BLaER1 treated with 17β-estradiol and CSF1 and Interleukin-3, amounts not matched to agents 10 nM and 100 nM (cell line): ENCODE measurements around the gene CCDC30.

Experiments
- H3K27ac ChIP-seq, 11 experiments: shearing (Covaris generic); formaldehyde crosslinking; 2 replicates each; pipeline ENCODE4 v1.8.1; 2022
- H3K27me3 ChIP-seq, 11 experiments: shearing (Covaris generic); formaldehyde crosslinking; 2 replicates each; pipeline ENCODE4 v1.8.1; 2022
- H3K36me3 ChIP-seq, 11 experiments: shearing (Covaris generic); formaldehyde crosslinking; 2 replicates each; pipeline ENCODE4 v1.8.1; 2022
- H3K4me1 ChIP-seq, 10 experiments: shearing (Covaris generic); formaldehyde crosslinking; 2 replicates each; pipeline ENCODE4 v1.8.1; 2022
- H3K4me2 ChIP-seq, 11 experiments: shearing (Covaris generic); formaldehyde crosslinking; 2 replicates each; pipeline ENCODE4 v1.8.1; 2022
- H3K4me3 ChIP-seq, 10 experiments: shearing (Covaris generic); formaldehyde crosslinking; 2 replicates each; pipeline ENCODE4 v1.8.1; 2022
- H3K9ac ChIP-seq, 11 experiments: shearing (Covaris generic); formaldehyde crosslinking; 2 replicates each; pipeline ENCODE4 v1.8.1; 2022
- H3K9me3 ChIP-seq, 11 experiments: shearing (Covaris generic); formaldehyde crosslinking; replicated peaks in 1 of 11; 2 replicates each; pipeline ENCODE4 v1.8.1; 2022
- H4K20me1 ChIP-seq, 11 experiments: shearing (Covaris generic); formaldehyde crosslinking; 2 replicates each; pipeline ENCODE4 v1.8.1; 2022
- Cebpa-rat ChIP-seq, 11 experiments: shearing (Covaris generic); IDR thresholded peaks; 2 replicates each; pipeline ENCODE4 v1.8.1; 2022

The CCDC30 gene

DNA sequence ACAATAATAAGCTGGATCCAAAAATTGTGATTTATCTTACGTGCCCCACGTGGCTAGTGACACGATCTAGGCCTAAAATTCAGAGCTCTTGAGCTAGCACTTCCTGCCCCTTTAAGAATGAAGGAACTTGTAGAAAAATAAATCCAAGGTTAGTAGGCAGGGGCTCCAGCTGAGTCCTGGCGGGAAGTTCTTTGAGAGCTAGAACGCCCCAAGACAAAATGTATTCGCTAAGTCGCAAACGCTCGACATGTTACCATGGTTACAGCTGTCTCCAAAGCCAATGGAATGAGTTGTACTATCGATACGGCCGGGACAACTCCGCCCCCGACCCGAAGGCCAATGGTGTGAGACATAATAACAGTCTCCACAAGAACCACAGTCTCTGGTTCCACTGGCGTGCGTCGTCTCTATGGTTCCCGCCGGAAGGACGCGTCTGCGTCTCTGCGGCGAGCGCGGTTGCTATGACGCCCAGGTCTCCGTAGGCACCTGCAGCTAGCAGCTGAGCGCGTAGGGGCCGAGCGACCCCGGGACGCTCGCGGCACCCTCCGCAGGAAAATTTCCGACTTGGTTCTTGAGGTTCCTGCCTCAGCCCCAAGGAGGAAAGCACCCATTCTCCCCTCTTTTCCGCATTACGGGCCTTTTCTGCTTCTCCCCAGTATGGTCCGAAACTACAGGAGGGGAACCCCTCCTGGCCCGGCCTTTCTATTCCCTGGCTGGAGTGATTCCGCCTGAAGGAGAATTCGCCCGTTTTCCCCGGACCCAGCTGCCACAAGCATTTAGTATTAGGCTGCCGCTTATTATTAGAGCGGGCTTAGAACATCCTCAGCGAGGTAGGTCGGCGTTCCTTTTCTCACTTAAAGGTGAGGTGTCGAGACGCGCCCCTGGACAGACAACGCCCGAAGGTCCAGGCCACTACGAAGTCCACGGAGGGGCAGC, at the start of gene CCDC30:
CCDC30 (plus strand) TSS at position 459 of the 936 bp plus-strand sequence. CDS start 17,266 bp downstream, outside the sequence.
- no peak for TF ChIP-seq Cebpa-rat (IDR thresholded peaks at IDR 0.05)
- H4K20me1 ChIP-seq = no peaks in the 10 kb centered on the region; a peak in 1 of 22 replicates
- H3K27ac ChIP-seq = peak within 1 kb of the TSS in 4 of 11 experiments; percentile 19 to 70 (median 40); a peak in 5 of 22 replicates
- peaks cover 0 to 14% (median 10%) of the 10 kb centered on the region in 11 experiments; a peak in 10 of 22 replicates for H3K27me3 ChIP-seq
- peak within 1 kb of the TSS; percentile 35 to 71 (median 64); a peak in 21 of 22 replicates for H3K9ac ChIP-seq
- peak within 1 kb of the TSS; percentile 61 to 81 (median 70) for H3K4me3 ChIP-seq
- H3K36me3 ChIP-seq = peaks cover 28 to 38% (median 32%) of the 10 kb centered on the region in 11 experiments
- H3K9me3 ChIP-seq = no peaks in the 10 kb centered on the region
- peaks cover 22 to 36% (median 32%) of the 10 kb centered on the region in 10 experiments for H3K4me1 ChIP-seq
- H3K4me2 ChIP-seq = peak within 1 kb of the TSS; percentile 80 to 97 (median 89)

DNA sequence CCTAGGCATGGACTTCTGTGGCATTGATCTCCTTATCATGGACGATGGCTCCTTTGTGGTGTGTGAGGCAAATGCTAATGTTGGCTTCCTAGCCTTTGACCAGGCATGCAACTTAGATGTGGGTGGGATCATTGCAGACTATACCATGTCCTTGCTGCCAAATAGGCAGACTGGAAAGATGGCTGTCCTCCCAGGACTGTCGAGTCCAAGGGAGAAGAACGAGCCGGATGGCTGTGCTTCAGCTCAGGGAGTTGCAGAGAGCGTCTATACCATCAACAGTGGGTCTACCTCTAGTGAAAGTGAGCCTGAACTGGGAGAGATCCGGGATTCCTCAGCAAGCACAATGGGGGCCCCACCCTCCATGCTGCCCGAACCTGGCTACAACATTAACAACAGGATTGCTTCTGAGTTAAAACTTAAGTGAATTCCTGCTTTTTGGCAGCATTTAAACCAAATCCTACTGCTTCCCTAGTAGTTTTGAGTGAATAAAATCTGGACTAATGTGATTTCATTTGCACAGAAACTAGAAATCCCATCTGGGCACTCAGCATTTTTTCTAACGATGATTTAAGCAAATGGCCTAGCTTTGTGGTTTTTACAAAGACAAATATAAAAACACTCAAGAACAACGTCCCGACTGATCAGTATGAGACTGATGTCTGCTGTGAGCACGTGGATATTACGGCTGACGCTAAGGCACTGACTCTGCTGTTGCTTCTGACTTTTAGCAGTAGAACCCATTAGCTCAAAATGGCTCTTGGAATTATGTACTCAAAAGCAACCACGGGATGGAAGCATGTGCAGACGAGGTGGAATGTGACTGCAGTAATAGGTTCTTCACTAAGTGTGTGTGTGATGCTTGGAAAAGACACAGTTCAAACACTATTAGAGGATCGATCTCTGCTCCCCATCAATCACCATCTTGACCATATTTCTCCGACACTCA, 48.3 kb upstream of the CCDC30 start:
- peaks cover 0 to 7% (median 0%) of the 10 kb centered on the region in 11 experiments; a peak in 5 of 22 replicates for H3K36me3 ChIP-seq
- no peak overlapping the region for H3K9ac ChIP-seq
- no peak overlapping the region for H3K4me3 ChIP-seq
- no peaks in the 10 kb centered on the region for H3K27me3 ChIP-seq
- no peaks in the 10 kb centered on the region for H3K9me3 ChIP-seq
- no peak overlapping the region for H3K4me2 ChIP-seq
- H3K4me1 ChIP-seq = no peaks in the 10 kb centered on the region
- H3K27ac ChIP-seq = no peak overlapping the region
- TF ChIP-seq Cebpa-rat (IDR thresholded peaks at IDR 0.05) = no peak
- no peaks in the 10 kb centered on the region for H4K20me1 ChIP-seq

DNA sequence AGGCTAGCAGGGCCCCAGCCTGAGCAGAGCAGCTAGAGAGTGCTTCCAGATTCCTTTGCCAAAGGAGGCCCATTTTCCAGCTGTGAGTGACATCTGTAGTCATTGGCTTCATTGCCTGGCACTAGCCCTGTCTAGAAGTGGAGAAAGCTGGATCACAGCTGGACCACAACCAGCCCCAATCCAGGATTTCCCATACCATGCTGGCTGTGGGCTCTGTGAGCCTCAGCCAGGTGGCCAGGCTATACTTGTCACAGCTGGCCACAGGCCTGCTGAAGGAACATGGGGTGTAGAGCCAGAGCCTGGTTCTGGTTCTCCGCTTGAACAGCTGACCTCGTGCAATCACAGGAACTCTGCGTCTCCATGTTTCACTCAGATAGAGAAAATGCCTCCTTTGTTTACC, 45.9 kb upstream of the CCDC30 start:
- Histone ChIP-seq H3K27ac (no peak overlapping the region), H3K36me3 (peaks cover 0 to 7% (median 0%) of the 10 kb centered on the region in 11 experiments; a peak in 4 of 22 replicates), H3K9ac (no peak overlapping the region), H3K27me3 (no peaks in the 10 kb centered on the region), H4K20me1 (no peaks in the 10 kb centered on the region), H3K4me3 (no peak overlapping the region), H3K4me2 (no peak overlapping the region), H3K9me3 (no peaks in the 10 kb centered on the region), H3K4me1 (no peaks in the 10 kb centered on the region)
- no peak for TF ChIP-seq Cebpa-rat (IDR thresholded peaks at IDR 0.05)

DNA sequence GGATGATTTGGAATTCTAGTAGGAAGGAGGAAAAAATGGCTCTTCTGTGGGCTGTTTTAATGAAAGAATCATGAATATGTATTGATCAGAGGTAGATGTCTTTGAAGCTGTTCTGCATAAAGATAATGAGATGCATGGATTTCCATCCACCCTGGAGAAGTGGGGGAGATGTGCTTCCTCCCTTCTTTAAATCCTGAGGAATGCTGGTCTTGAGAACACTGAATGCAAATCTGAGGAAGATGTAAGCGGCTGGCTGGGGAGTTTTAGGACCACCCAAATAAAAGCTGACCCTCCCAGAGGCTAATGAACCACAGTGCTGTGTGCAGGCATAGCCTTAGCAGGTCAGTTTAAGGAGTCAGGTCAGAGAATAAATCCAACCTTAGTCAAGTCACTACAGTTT, 44.6 kb upstream of the CCDC30 start:
- no peak overlapping the region for H3K9ac ChIP-seq
- H3K4me2 ChIP-seq = no peak overlapping the region
- H3K36me3 ChIP-seq = peaks cover 0 to 7% (median 0%) of the 10 kb centered on the region in 11 experiments; a peak in 3 of 22 replicates

GRCh38 chr1:42419126-42419821, 43.8 kb upstream of the CCDC30 start:
- Histone ChIP-seq H3K27me3 (no peaks in the 10 kb centered on the region), H3K4me1 (peaks cover 0 to 8% (median 0%) of the 10 kb centered on the region in 10 experiments; a peak in 4 of 20 replicates), H3K9ac (no peak overlapping the region), H3K36me3 (peaks cover 0 to 5% (median 0%) of the 10 kb centered on the region in 11 experiments; a peak in 3 of 22 replicates), H3K4me3 (no peak overlapping the region), H4K20me1 (no peaks in the 10 kb centered on the region), H3K27ac (no peak overlapping the region), H3K9me3 (no peaks in the 10 kb centered on the region), H3K4me2 (no peak overlapping the region)
- no peak for TF ChIP-seq Cebpa-rat (IDR thresholded peaks at IDR 0.05)

More for the DNA sequence above, 44.6 kb upstream of the CCDC30 start:
- H3K9me3 ChIP-seq = no peaks in the 10 kb centered on the region
- no peaks in the 10 kb centered on the region for H3K27me3 ChIP-seq
- H3K4me1 ChIP-seq = peaks cover 0 to 8% (median 0%) of the 10 kb centered on the region in 10 experiments; a peak in 4 of 20 replicates
- no peaks in the 10 kb centered on the region for H4K20me1 ChIP-seq
- no peak for TF ChIP-seq Cebpa-rat (IDR thresholded peaks at IDR 0.05)
- no peak overlapping the region for H3K4me3 ChIP-seq
- no peak overlapping the region for H3K27ac ChIP-seq

- no peak for TF ChIP-seq Cebpa-rat (IDR thresholded peaks at IDR 0.05)
- no peaks in the 10 kb centered on the region; a peak in 1 of 22 replicates for H3K36me3 ChIP-seq
- no peak overlapping the region for H3K9ac ChIP-seq
- H3K4me1 ChIP-seq = peaks cover 0 to 8% (median 0%) of the 10 kb centered on the region in 10 experiments; a peak in 4 of 20 replicates
- H3K27me3 ChIP-seq = no peaks in the 10 kb centered on the region
- no peaks in the 10 kb centered on the region for H3K9me3 ChIP-seq
- no peak overlapping the region for H3K27ac ChIP-seq
- H3K4me2 ChIP-seq = no peak overlapping the region
- no peak overlapping the region for H3K4me3 ChIP-seq
- no peaks in the 10 kb centered on the region for H4K20me1 ChIP-seq
Observed at GRCh38 chr1:42420121-42420520, 43.0 kb upstream of the CCDC30 start.

GRCh38 chr1:42420911-42421585, 42.0 kb upstream of the CCDC30 start:
- no peak overlapping the region for H3K27ac ChIP-seq
- no peak for TF ChIP-seq Cebpa-rat (IDR thresholded peaks at IDR 0.05)
- H3K4me2 ChIP-seq = no peak overlapping the region

DNA sequence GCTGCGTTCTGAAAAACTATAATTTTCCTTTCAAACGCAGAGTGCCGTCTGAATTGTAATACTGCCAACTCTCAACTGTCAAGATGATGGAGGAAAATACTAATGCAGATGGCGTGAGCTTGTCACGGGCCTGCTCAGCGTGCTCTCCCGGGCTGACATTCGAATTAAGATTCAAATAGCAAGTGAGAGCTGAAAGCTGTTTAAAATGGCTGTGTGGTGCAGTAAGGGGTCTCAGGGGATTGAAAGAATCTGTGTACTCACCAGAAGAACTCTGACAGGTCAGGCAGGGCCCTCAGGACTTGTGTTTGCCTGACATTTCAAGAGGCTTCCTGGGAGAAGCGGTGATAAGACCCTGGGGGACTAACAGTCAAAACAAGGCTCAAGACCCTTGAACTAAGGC, 40.3 kb upstream of the CCDC30 start:
- Histone ChIP-seq H3K36me3 (no peaks in the 10 kb centered on the region), H3K9me3 (no peaks in the 10 kb centered on the region), H3K4me3 (no peak overlapping the region), H3K27me3 (no peaks in the 10 kb centered on the region), H3K9ac (no peak overlapping the region), H3K4me2 (peak overlapping the region in 1 of 11 experiments; percentile 18; a peak in 2 of 22 replicates), H4K20me1 (no peaks in the 10 kb centered on the region), H3K4me1 (peaks cover 0 to 8% (median 4%) of the 10 kb centered on the region in 10 experiments; a peak in 6 of 20 replicates), H3K27ac (no peak overlapping the region)
- no peak for TF ChIP-seq Cebpa-rat (IDR thresholded peaks at IDR 0.05)

More at GRCh38 chr1:42420911-42421585, 42.0 kb upstream of the CCDC30 start:
- H3K4me1 ChIP-seq = peaks cover 0 to 8% (median 0%) of the 10 kb centered on the region in 10 experiments; a peak in 4 of 20 replicates
- H3K36me3 ChIP-seq = no peaks in the 10 kb centered on the region
- H3K4me3 ChIP-seq = no peak overlapping the region
- no peaks in the 10 kb centered on the region for H4K20me1 ChIP-seq
- H3K9me3 ChIP-seq = no peaks in the 10 kb centered on the region
- no peaks in the 10 kb centered on the region for H3K27me3 ChIP-seq
- no peak overlapping the region for H3K9ac ChIP-seq
